Cardiac fibroblast (primary cell): Measurements from ENCODE around the gene SELENOK.
"Not testable (repeated sequence)": the region's sequence is repeated elsewhere in the genome, so short reads cannot be mapped to it uniquely, and the experiment has no call there.

ENCODE experiments used
- DNase-seq, 2 donors: peaks; one replicate each; pipeline versions ENCODE4 v3.0.0 to v3.0.0-alpha.2; 2010; ENCODE audit warnings: low read depth in 2 of 2
- H3K4me3 ChIP-seq, 2 donors: replicated peaks in 1 of 2; 1 replicate in 1 of 2; 2 replicates in 1 of 2; pipeline ENCODE4 v1.5.1; 2011; ENCODE audit warnings: low read depth in 2 of 2, low read length in 2 of 2, mild to moderate bottlenecking in 2 of 2, moderate library complexity in 1 of 2
- TF ChIP-seq, protein P1 (sequence below): IDR thresholded peaks from one replicate; pipeline ENCODE4 v1.5.1; 2011; ENCODE audit warnings: low read depth, mild to moderate bottlenecking, low read length, inconsistent platforms

Gene SELENOK

DNA sequence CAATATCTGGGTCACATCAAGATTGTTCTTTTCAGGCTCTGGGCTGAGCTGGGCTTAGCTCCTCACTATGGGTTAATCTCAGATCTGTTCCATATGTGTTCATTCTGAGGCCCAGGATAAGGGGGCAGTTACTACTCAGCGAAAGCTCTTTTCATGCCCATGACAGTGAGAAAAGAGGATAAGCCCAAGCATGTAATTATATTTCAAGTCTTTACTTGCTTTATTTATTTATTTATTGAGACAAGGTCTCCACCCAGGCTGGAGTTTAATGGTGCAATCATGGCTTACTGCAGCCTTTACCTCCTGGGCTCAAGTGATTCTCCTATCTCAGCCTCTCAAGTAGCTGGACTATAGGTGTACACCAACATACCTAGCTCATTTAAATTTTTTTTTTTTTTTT, 44.7 kb upstream of the SELENOK start:
- TF ChIP-seq, protein P1, sequence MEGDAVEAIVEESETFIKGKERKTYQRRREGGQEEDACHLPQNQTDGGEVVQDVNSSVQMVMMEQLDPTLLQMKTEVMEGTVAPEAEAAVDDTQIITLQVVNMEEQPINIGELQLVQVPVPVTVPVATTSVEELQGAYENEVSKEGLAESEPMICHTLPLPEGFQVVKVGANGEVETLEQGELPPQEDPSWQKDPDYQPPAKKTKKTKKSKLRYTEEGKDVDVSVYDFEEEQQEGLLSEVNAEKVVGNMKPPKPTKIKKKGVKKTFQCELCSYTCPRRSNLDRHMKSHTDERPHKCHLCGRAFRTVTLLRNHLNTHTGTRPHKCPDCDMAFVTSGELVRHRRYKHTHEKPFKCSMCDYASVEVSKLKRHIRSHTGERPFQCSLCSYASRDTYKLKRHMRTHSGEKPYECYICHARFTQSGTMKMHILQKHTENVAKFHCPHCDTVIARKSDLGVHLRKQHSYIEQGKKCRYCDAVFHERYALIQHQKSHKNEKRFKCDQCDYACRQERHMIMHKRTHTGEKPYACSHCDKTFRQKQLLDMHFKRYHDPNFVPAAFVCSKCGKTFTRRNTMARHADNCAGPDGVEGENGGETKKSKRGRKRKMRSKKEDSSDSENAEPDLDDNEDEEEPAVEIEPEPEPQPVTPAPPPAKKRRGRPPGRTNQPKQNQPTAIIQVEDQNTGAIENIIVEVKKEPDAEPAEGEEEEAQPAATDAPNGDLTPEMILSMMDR, result no peak
- no peak overlapping the region for H3K4me3 ChIP-seq
- DNase-seq, result no peak

DNA sequence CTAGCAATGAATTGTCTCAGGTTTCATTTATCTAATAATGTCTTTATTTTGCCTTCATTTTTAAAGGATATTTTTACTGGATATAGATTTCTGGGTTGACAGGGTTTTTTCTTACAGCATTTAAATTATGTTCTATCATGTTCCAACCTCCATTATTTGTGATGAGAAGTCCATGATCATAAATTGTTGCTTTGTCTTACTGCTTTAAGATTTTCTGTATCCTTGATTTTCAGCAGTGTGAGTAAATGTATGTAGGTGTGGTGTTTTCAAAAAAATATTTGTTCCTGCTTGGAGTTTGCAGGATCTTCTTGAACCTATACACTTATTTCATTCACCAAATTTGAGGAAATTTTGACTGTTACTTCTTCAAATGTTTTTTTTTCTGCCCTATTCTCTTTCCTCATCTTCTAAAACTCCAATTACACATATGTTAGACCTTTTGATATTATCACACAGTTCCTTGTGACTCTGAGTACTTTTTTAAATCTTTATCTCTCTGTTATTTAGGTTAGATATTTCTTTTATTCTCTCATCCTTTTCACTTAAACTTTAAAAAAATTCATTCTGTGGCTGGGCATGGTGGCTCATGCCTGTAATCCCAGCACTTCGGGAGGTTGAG, 43.7 kb upstream of the SELENOK start:
- DNase-seq, result no peak
- TF ChIP-seq, protein P1, result no peak
- no peak overlapping the region for H3K4me3 ChIP-seq

DNA sequence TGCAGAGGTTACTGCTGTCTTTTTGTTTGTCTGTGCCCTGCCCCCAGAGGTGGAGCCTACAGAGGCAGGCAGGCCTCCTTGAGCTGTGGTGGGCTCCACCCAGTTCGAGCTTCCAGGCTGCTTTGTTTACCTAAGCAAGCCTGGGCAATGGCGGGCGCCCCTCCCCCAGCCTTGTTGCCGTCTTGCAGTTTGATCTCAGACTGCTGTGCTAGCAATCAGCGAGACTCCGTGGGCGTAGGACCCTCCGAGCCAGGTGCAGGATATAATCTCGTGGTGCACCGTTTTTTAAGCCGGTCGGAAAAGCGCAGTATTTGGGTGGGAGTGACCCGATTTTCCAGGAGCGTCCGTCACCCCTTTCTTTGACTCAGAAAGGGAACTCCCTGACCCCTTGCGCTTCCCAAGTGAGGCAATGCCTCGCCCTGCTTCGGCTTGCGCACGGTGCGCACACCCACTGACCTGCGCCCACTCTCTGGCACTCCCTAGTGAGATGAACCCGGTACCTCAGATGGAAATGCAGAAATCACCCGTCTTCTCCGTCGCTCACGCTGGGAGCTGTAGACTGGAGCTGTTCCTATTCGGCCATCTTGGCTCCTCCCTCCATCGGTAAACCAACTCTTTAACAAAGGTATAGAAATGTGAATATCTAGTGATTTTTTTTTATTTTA, 35.7 kb upstream of the SELENOK start:
- not testable (repeated sequence) for DNase-seq, H3K4me3 ChIP-seq

DNA sequence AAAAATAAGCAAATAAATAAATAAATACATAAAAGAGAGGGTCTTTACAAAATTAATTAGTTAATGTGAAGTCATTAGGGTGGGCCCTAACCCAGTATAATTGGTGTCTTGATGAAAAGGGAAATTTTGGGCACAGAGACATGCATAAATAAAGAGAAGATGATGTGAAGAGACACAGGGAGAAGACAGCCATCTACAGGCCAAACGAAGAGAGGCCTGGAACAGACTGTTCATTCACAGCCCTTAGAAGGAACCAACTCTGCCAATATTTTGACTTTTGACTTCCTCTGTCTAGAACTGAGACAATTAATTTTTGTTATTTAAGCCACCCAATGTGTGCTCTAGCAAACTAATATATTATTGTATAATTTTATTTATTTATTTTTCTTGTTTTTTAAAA, 29.6 kb upstream of the SELENOK start:
- TF ChIP-seq, protein P1, result peak; percentile 34
- no peak overlapping the region for H3K4me3 ChIP-seq
- peak; percentile 18 to 43 for DNase-seq

DNA sequence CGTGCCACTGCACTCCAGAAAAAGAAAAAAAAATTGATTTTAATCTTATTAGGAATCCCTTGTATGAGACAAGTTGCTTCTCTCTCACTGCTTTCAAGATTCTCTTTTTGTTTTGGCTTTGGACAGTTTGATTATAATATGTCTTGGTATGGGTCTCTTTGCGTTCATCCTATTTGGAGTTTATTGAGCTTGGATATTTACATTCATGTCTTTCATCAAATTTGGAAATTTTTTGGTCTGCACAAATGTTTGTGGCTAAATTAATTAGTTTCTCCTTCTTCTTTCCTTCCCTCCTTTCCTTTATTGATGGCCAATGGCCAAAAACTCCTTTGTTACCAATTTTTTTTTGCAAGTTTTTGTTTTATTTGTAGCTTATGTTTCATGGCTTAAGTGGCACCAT, 28.1 kb upstream of the SELENOK start:
- no peak overlapping the region for H3K4me3 ChIP-seq
- no peak for DNase-seq
- TF ChIP-seq, protein P1, result no peak

DNA sequence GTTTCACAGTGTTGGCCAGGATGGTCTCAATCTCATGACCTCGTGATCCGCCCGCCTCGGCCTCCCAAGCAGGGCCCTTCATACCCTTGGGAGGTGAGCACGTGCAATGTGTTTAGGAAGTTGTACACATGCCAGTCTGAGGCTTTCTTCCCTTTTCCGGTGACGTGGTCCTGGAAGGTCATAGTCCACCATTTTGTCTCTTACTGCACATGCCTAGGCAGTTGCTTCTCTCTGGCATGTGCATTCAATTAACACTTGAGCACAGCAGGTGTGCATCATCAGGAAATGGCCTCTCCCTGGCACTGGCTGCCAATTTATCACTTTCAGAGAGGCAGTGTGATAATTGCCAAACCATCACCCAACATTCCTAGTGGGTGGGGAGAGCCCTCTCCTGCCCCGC, 21.7 kb upstream of the SELENOK start:
- H3K4me3 ChIP-seq, result no peak overlapping the region
- TF ChIP-seq, protein P1, result no peak

DNA sequence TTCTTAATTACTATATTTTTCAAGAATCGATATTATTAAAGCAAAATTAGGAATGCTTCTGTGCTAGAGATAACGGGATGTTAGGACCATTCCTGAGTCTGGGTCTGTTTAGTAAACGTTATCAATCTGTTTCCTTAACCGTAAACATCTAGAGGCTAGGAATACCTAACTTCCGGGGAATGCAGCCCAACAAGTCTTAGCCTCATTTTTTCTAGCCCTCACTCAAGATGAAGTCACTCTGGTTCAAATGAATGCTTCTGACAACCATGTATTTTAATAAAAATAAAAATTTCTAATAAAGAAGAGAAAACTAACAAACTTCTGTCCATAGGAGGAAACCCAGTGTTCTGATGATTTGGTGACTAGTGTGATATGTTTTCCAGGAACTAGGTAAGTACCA, 11.1 kb upstream of the SELENOK start:
- no peak for DNase-seq
- H3K4me3 ChIP-seq, result no peak overlapping the region
- TF ChIP-seq, protein P1, result no peak

More for the DNA sequence above, 21.7 kb upstream of the SELENOK start:
- DNase-seq, result no peak
